Lung (tissue), 12 donors: ENCODE results near the gene RBX1. TPM values are rescaled to one million over a fixed set of nuclear protein-coding genes. Genes with fewer than 3 reads are reported as not detected.
"Not testable (repeated sequence)": the region's sequence is repeated elsewhere in the genome, so short reads cannot be mapped to it uniquely, and the experiment has no call there.

Experiments used
- ATAC-seq: fragments of 200-7000 bp; cut with Tn5 transposase; one replicate; pipeline ENCODE4 v1.9.1; 2020; ENCODE audit warnings: moderate number of reproducible peaks; ENCODE audit not compliant: insufficient read depth, low FRiP score
- DNase-seq, 3 donors: peaks; one replicate each; pipeline ENCODE4 v3.0.0-alpha.2; 2013 to 2017
- H3K27ac ChIP-seq, 2 donors: one replicate each; pipeline ENCODE4 v1.5.1; 2013; ENCODE audit warnings: mild to moderate bottlenecking in 2 of 2, moderate library complexity in 2 of 2, control low read depth in 1 of 2, inconsistent platforms in 1 of 2, low read depth in 1 of 2, low read length in 1 of 2
- H3K27me3 ChIP-seq, 3 donors: one replicate each; pipeline ENCODE4 v1.5.1; 2013; ENCODE audit warnings: low read length in 2 of 3; ENCODE audit not compliant: control insufficient read depth in 3 of 3, insufficient read depth in 3 of 3
- H3K36me3 ChIP-seq, 4 donors: one replicate each; pipeline ENCODE4 v1.5.1; 2013; ENCODE audit warnings: low read length in 4 of 4, mild to moderate bottlenecking in 1 of 4, moderate library complexity in 1 of 4; ENCODE audit not compliant: control insufficient read depth in 4 of 4, insufficient read depth in 4 of 4
- H3K4me1 ChIP-seq, 5 donors: one replicate each; pipeline ENCODE4 v1.5.1; 2013; ENCODE audit warnings: low read length in 5 of 5, mild to moderate bottlenecking in 2 of 5, moderate library complexity in 1 of 5; ENCODE audit not compliant: control insufficient read depth in 5 of 5, insufficient read depth in 5 of 5
- H3K4me3 ChIP-seq: one replicate; pipeline ENCODE4 v1.5.1; 2013; ENCODE audit warnings: mild to moderate bottlenecking, control low read depth, moderate library complexity
- H3K9ac ChIP-seq, 2 donors: one replicate each; pipeline ENCODE4 v1.5.1; 2013; ENCODE audit warnings: low read length in 2 of 2, control low read depth in 1 of 2; ENCODE audit not compliant: insufficient read depth in 1 of 2
- H3K9me3 ChIP-seq, 4 donors: one replicate each; pipeline ENCODE4 v1.5.1; 2013; ENCODE audit warnings: low read length in 3 of 4, mild to moderate bottlenecking in 1 of 4, moderate library complexity in 1 of 4; ENCODE audit not compliant: control insufficient read depth in 4 of 4, insufficient read depth in 3 of 4
- WGBS, 2 donors: extraction: QIAGEN DNeasy Blood & Tissue Kit; methylation state at CpG; one replicate each; pipeline ENCODE4 v1.1.7; 2013; 5-methylcytosine and 5-hydroxymethylcytosine counted together
- polyA plus RNA-seq, 2 donors: library from polyadenylated mRNA; stranded (reverse); fragments of 200-250 nt; gene quantifications; one replicate each; pipeline ENCODE4 v1.2.1, GENCODE V29; 2013
- total RNA-seq, 2 donors: library from RNA; depleted of rRNA in 1 of 2; stranded (reverse); fragments of >200 nt in 1 of 2; gene quantifications; one replicate each; pipeline ENCODE4 v1.2.1, GENCODE V29; 2014 to 2021
- TF ChIP-seq, protein P1 (sequence below): IDR thresholded peaks from 2 replicates; pipeline ENCODE4 v1.5.1; 2012; ENCODE audit warnings: mild to moderate bottlenecking; ENCODE audit errors: control extremely low read depth, extremely low read depth
- donor health status: control.
- donor health status: control.
- donor health status: Bipolar disorder and iron deficiency.
- donor health status: healthy.
- donor health status: DM: yes; HTN: yes; CAD: no.

Gene RBX1
- total and polyA plus RNA-seq, 4 donors = 44.8 to 144 (median 64.0) TPM

GRCh38 chr22:40911772-40912171 is 39.4 kb upstream of the RBX1 start:
- TF ChIP-seq, protein P1, sequence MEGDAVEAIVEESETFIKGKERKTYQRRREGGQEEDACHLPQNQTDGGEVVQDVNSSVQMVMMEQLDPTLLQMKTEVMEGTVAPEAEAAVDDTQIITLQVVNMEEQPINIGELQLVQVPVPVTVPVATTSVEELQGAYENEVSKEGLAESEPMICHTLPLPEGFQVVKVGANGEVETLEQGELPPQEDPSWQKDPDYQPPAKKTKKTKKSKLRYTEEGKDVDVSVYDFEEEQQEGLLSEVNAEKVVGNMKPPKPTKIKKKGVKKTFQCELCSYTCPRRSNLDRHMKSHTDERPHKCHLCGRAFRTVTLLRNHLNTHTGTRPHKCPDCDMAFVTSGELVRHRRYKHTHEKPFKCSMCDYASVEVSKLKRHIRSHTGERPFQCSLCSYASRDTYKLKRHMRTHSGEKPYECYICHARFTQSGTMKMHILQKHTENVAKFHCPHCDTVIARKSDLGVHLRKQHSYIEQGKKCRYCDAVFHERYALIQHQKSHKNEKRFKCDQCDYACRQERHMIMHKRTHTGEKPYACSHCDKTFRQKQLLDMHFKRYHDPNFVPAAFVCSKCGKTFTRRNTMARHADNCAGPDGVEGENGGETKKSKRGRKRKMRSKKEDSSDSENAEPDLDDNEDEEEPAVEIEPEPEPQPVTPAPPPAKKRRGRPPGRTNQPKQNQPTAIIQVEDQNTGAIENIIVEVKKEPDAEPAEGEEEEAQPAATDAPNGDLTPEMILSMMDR = no peak
- peaks cover 6 to 20% (median 17%) of the 10 kb centered on the region in 4 donors for H3K36me3 ChIP-seq
- no peak overlapping the region for H3K4me3 ChIP-seq
- WGBS, 2 donors = 94 to 96% methylated on average over 3 of the region's 3 CpGs
- no peaks in the 10 kb centered on the region for H3K27me3 ChIP-seq
- no peak for ATAC-seq
- peaks cover 0 to 6% (median 3%) of the 10 kb centered on the region in 5 donors for H3K4me1 ChIP-seq
- DNase-seq = peak in 2 of 3 donors; percentile 40 to 55
- no peak overlapping the region for H3K27ac ChIP-seq
- H3K9me3 ChIP-seq = no peaks in the 10 kb centered on the region
- no peak overlapping the region for H3K9ac ChIP-seq

GRCh38 chr22:40912987-40913386 is 38.2 kb upstream of the RBX1 start:
- not testable (repeated sequence) for H3K9ac ChIP-seq, H3K4me3 ChIP-seq, H3K27me3 ChIP-seq, ATAC-seq, H3K4me1 ChIP-seq, H3K27ac ChIP-seq, DNase-seq, H3K9me3 ChIP-seq
- 93 to 97% methylated on average over 6 of the region's 6 CpGs for WGBS, 2 donors
- H3K36me3 ChIP-seq = peaks cover 1 to 20% (median 14%) of the 10 kb centered on the region in 4 donors

GRCh38 chr22:40919446-40919845 is 31.7 kb upstream of the RBX1 start:
- peaks cover 0 to 3% (median 0%) of the 10 kb centered on the region in 5 donors for H3K4me1 ChIP-seq
- H3K36me3 ChIP-seq = peaks cover 4 to 27% (median 13%) of the 10 kb centered on the region in 4 donors
- TF ChIP-seq, protein P1 = no peak
- ATAC-seq = no peak
- H3K9ac ChIP-seq = no peak overlapping the region
- WGBS, 2 donors = 86 to 94% methylated on average over 5 of the region's 5 CpGs
- H3K27me3 ChIP-seq = no peaks in the 10 kb centered on the region
- H3K9me3 ChIP-seq = no peaks in the 10 kb centered on the region
- no peak overlapping the region for H3K4me3 ChIP-seq
- H3K27ac ChIP-seq = no peak overlapping the region
- DNase-seq = no peak

- peaks cover 0 to 3% (median 0%) of the 10 kb centered on the region in 5 donors for H3K4me1 ChIP-seq
- TF ChIP-seq, protein P1 = no peak
- no peak overlapping the region for H3K27ac ChIP-seq
- H3K4me3 ChIP-seq = no peak overlapping the region
- H3K27me3 ChIP-seq = no peaks in the 10 kb centered on the region
- no peaks in the 10 kb centered on the region for H3K9me3 ChIP-seq
- no peak overlapping the region for H3K9ac ChIP-seq
- DNase-seq = no peak
- H3K36me3 ChIP-seq = peaks cover 7 to 24% (median 15%) of the 10 kb centered on the region in 4 donors
- WGBS, 2 donors = 69 to 86% methylated on average over 9 of the region's 9 CpGs
- ATAC-seq = no peak
Observed at GRCh38 chr22:40920526-40920925, 30.7 kb upstream of the RBX1 start.
